ENCODE results near the gene SSBP3.
"Not testable (repeated sequence)": the region's sequence is repeated elsewhere in the genome, so short reads cannot be mapped to it uniquely, and the experiment has no call there.

DNA sequence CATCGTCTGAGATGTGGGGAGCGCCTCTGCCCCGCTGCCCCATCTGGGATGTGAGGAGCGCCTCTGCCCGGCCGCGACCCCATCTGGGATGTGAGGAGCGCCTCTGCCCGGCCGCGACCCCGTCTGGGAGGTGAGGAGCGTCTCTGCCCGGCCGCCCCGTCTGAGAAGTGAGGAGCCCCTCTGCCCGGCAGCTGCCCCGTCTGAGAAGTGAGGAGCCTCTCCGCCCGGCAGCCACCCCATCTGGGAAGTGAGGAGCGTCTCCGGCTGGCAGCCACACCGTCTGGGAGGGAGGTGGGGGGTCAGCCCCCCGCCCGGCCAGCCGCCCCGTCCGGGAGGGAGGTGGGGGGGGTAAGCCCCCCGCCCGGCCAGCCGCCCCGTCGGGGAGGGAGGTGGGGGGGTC, 173.0 kb downstream of the SSBP3 start:
- TF ChIP-seq REST (IDR thresholded peaks at IDR 0.05; ENCODE audit: unreplicated experiment); CTCF (conservative IDR thresholded peaks at IDR 0.05; ENCODE audit: low read depth in 2 of 2); EZH2 (IDR thresholded peaks at IDR 0.05; ENCODE audit: low read depth, unreplicated experiment); CREB1 (CRISPR knock-in tag; IDR thresholded peaks at IDR 0.05; ENCODE audit: low read depth); ZNF114 (CRISPR knock-in tag; IDR thresholded peaks at IDR 0.05); POLR2AphosphoS5 (IDR thresholded peaks at IDR 0.05; ENCODE audit: low read depth); JUNB (IDR thresholded peaks at IDR 0.05; ENCODE audit: unreplicated experiment); EZH2phosphoT487 (IDR thresholded peaks at IDR 0.05; ENCODE audit: unreplicated experiment): not testable (repeated sequence)
- TF ChIP-seq, protein P1, sequence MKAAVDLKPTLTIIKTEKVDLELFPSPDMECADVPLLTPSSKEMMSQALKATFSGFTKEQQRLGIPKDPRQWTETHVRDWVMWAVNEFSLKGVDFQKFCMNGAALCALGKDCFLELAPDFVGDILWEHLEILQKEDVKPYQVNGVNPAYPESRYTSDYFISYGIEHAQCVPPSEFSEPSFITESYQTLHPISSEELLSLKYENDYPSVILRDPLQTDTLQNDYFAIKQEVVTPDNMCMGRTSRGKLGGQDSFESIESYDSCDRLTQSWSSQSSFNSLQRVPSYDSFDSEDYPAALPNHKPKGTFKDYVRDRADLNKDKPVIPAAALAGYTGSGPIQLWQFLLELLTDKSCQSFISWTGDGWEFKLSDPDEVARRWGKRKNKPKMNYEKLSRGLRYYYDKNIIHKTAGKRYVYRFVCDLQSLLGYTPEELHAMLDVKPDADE (IDR thresholded peaks at IDR 0.05), result not testable (repeated sequence)
